Sciatic nerve (tissue), 2 donors: ENCODE results near the gene PER3. TPM values are rescaled to one million over a fixed set of nuclear protein-coding genes. Genes with fewer than 3 reads are reported as not detected.

Source experiments
- ATAC-seq: fragments of 200-7000 bp; cut with Tn5 transposase; one replicate; pipeline ENCODE4 v1.9.1; 2020; ENCODE audit warnings: mild to moderate bottlenecking, moderate library complexity
- DNase-seq: peaks from one replicate; pipeline ENCODE4 v3.0.0-alpha.2; 2020; ENCODE audit warnings: low spot score
- intact Hi-C: fragments of 100-400 bp; cut with DNase I; formaldehyde crosslinking; loops from one replicate; pipeline ENCODE4 v1.14.2; 2022
- total RNA-seq: library from RNA; stranded (reverse); fragmentation: NEBNext Ultra II Directional; extraction: Animal tissue kit (Norgen Biotek cat#: 25700); gene quantifications from one replicate; pipeline ENCODE4 v1.2.1, GENCODE V29; 2021
- donor health status: DM: no; HTN: no; CAD: no.
- donor health status: DM: no; HTN: no; CAD: no.

The PER3 gene
- total RNA-seq, 1 donor from 2014 or later = 72.0 TPM

GRCh38 chr1:7821282-7821681 lies 37.2 kb downstream of the PER3 start:
- intact Hi-C loops = no loop called here
- ATAC-seq = no peak

GRCh38 chr1:7824701-7825100 lies 40.6 kb downstream of the PER3 start:
- no peak for DNase-seq
- ATAC-seq = no peak
- intact Hi-C loops = no loop called here

More at GRCh38 chr1:7821282-7821681, 37.2 kb downstream of the PER3 start:
- no peak for DNase-seq

GRCh38 chr1:7826363-7826762 lies 42.3 kb downstream of the PER3 start:
- intact Hi-C loops = no loop called here
- ATAC-seq (no peak), DNase-seq (no peak)

- DNase-seq = no peak
- intact Hi-C loops = no loop called here
- peak; percentile 67 for ATAC-seq
Measured at GRCh38 chr1:7827126-7827955, 43.2 kb downstream of the PER3 start.

GRCh38 chr1:7831458-7831857 lies 47.4 kb downstream of the PER3 start:
- intact Hi-C loops = no loop called here
- no peak for ATAC-seq
- DNase-seq = no peak

GRCh38 chr1:7833035-7833434 lies 48.9 kb downstream of the PER3 start:
- ATAC-seq (no peak), DNase-seq (no peak)
- intact Hi-C loops = no loop called here

- intact Hi-C loops = no loop called here
- no peak for DNase-seq
- no peak for ATAC-seq
Measured at GRCh38 chr1:7838714-7839113, 54.6 kb downstream of the PER3 start.

GRCh38 chr1:7839526-7839925 lies 55.4 kb downstream of the PER3 start:
- no peak for DNase-seq
- ATAC-seq = no peak
- intact Hi-C loops = no loop called here

- DNase-seq (no peak), ATAC-seq (no peak)
- intact Hi-C loops = no loop called here
Measured at GRCh38 chr1:7842517-7842916, 58.4 kb downstream of the PER3 start.

GRCh38 chr1:7845761-7846160 lies 61.7 kb downstream of the PER3 start:
- ATAC-seq (no peak), DNase-seq (no peak)
- intact Hi-C loops = no loop called here

GRCh38 chr1:7846656-7847055 lies 62.6 kb downstream of the PER3 start:
- no peak for DNase-seq
- intact Hi-C loops = no loop called here
- ATAC-seq = no peak

GRCh38 chr1:7847599-7847998 lies 63.5 kb downstream of the PER3 start:
- no peak for ATAC-seq
- intact Hi-C loops = no loop called here
- DNase-seq = no peak

GRCh38 chr1:7850786-7851185 lies 66.7 kb downstream of the PER3 start:
- DNase-seq = no peak
- intact Hi-C loops = no loop called here
- ATAC-seq = no peak

- ATAC-seq (no peak), DNase-seq (no peak)
- intact Hi-C loops = no loop called here
Measured at GRCh38 chr1:7852804-7853683, 69.0 kb downstream of the PER3 start, which contains the start of gene UTS2. Gene UTS2 (minus strand): TSS chr1:7853065. CDS start chr1:7853003, 62 bp downstream.

- ATAC-seq (no peak), DNase-seq (no peak)
- intact Hi-C loops = no loop called here
Measured at GRCh38 chr1:7853684-7854026, 69.6 kb downstream of the PER3 start.

GRCh38 chr1:7856345-7856744 lies 72.3 kb downstream of the PER3 start:
- DNase-seq = no peak
- ATAC-seq = peak; percentile 48
- intact Hi-C loops = no loop called here

GRCh38 chr1:7857000-7857399 lies 72.9 kb downstream of the PER3 start:
- no peak for DNase-seq
- no peak for ATAC-seq
- intact Hi-C loops = no loop called here

- ATAC-seq (no peak), DNase-seq (no peak)
- intact Hi-C loops = no loop called here
Measured at GRCh38 chr1:7857985-7858384, 73.9 kb downstream of the PER3 start.

- DNase-seq (no peak), ATAC-seq (no peak)
- intact Hi-C loops = no loop called here
Measured at GRCh38 chr1:7859406-7859805, 75.3 kb downstream of the PER3 start.

- DNase-seq (no peak), ATAC-seq (no peak)
- intact Hi-C loops = no loop called here
Measured at GRCh38 chr1:7860130-7860529, 76.0 kb downstream of the PER3 start.
